ENCODE results near the gene LLGL2. TPM values are rescaled to one million over a fixed set of nuclear protein-coding genes. Genes with fewer than 3 reads are reported as not detected.
A peak's percentile ranks its signal among the peaks of the same experiment; 100 is the strongest.
"Not testable (repeated sequence)": the region's sequence is repeated elsewhere in the genome, so short reads cannot be mapped to it uniquely, and the experiment has no call there.

Gene LLGL2
- polyA plus RNA-seq, 6 donors from 2014 or later, result 6.1 to 14.4 (median 10.4) TPM

DNA sequence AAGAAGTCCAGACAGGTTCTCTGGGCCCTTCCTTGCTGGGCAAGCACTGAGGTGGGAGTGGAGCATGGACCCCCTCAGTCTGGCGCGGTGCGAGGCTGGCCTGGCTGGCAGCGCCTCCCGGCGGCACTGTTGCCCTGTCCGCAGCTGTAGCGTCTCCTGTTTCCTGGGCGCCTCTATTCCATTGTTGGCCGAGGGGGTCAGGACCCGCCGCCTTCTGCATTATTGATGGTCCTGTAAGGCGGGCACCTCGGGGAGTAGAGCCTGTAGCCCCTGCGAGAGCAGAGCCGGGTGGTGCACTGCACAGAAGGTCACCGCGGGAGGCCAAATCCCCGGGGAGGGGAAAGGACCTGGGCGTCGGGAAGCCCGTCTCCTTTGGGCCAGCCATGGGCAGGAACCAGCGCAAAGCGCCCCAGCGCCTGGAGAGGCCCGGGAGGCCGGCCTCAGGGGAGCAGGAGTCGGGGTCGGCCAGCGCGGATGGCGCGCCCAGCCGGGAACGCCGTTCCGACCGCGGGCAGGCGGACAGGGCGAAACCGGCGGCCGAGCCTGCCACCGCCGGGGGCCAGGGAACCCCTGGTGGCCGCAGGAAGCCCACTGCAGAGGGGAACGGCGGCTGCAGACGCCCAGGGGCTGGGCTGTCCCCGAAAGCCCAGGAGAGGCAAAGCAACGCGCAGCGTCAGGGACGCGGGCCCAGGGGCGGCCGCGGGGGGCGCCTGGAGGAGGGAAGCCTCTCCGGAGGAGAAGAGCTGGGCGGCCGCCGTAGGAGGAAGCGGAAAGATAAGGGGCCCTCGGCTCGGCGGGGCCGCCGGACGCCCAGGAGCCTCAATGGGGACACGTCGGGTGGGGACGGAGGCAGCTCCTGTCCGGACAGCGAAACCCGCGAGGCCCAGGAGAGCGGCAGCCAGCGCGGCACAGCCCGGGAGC lies 62.4 kb downstream of the LLGL2 start, which contains the start of gene MYO15B:
TSS of gene MYO15B (plus strand) at position 126 of the 921 bp plus-strand sequence. CDS start at position 384, 258 bp downstream.
- no peaks in the 10 kb centered on the region for H3K27me3 Mint-ChIP-seq
- peak; percentile 81 for DNase-seq
- H3K27ac Mint-ChIP-seq, result peak within 1 kb of the TSS in 5 of 6 donors; percentile 16 to 95 (median 51)
- H3K4me3 Mint-ChIP-seq, result peak within 1 kb of the TSS; percentile 78 to 94 (median 87)
- H3K4me1 Mint-ChIP-seq, result peaks cover 5 to 21% (median 12%) of the 10 kb centered on the region in 3 donors
- no peaks in the 10 kb centered on the region for H3K9me3 Mint-ChIP-seq
- H3K36me3 Mint-ChIP-seq, result no peaks in the 10 kb centered on the region
- ATAC-seq (ENCODE audit: low read depth in 2 of 2), result peak; percentile 62 to 67

DNA sequence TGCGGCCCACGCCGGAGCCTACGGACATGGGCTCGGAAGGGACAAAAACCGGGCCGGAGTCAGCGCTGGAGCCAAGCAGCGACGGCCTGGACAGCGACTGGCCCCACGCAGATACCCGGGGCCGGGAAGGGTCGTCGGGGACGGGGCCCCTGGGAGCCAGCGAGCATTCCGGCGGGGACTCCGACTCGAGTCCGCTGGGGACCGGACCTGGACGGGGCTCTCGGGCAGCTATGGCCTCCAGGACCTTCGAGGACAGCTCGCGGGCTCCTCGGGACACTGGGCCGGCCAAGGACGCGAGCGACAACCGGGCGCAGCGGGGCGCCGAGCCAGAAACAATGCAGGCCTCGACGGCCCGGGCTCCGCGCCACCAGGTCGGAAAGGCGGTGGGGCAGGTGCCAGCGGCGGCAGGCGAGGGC lies 63.1 kb downstream of the LLGL2 start:
- DNase-seq, result no peak
- no peaks in the 10 kb centered on the region for H3K36me3 Mint-ChIP-seq
- no peaks in the 10 kb centered on the region for H3K27me3 Mint-ChIP-seq
- peak overlapping the region in 2 of 6 donors; percentile 85 to 95 for H3K27ac Mint-ChIP-seq
- H3K4me1 Mint-ChIP-seq, result peaks cover 5 to 21% (median 12%) of the 10 kb centered on the region in 3 donors
- H3K4me3 Mint-ChIP-seq, result peak overlapping the region; percentile 57 to 94 (median 84)
- peak; percentile 12 to 39 for ATAC-seq (ENCODE audit: low read depth in 2 of 2)
- H3K9me3 Mint-ChIP-seq, result no peaks in the 10 kb centered on the region

DNA sequence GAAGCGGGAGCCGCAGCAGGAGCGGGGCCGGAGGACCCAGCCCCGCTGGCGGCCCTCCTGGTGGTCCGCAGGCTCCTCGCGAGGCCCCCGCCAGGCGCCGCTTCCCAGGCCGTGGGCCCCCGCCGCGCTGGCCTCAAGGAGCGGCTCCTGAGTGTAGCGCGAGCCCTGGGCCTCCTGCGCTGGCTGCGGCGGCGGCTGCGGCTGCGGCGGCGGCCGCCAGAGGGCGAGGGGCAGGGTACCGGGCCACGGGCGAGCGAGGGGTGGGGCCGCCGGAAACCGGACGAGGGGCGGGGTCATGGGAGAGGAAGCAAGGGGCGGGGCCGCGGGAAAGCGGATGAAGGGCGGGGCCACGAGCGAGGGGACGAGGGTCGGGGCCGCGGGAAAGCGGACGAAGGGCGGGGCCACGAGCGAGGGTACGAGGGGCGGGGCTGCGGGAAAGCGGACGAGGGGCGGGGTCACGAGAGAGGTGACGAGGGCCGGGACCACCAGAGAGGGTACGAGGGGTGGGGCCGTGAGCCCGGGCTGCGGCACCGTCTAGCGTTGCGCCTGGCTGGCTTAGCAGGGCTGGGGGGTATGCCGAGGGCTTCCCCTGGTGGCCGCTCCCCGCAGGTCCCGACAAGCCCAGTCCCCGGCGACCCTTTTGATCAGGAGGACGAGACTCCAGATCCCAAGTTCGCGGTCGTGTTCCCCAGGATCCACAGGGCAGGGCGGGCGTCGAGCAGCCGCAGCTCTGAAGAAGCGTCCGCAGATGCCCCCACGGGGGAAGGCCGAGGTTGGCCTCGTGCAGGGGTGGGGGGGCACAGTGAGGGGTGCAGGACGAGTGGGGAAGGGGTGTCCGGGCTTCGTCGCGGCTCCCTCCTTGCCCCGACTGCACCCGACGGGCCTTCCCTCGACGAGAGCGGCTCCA lies 63.8 kb downstream of the LLGL2 start:
- Mint-ChIP-seq H3K36me3 (no peaks in the 10 kb centered on the region), H3K27me3 (no peaks in the 10 kb centered on the region), H3K9me3 (no peaks in the 10 kb centered on the region), H3K4me3 (peak overlapping the region; percentile 62 to 95 (median 82)), H3K4me1 (peaks cover 5 to 21% (median 12%) of the 10 kb centered on the region in 3 donors), H3K27ac (peak overlapping the region in 4 of 6 donors; percentile 75 to 95 (median 84))
- DNase-seq (peak; percentile 88), ATAC-seq (ENCODE audit: low read depth in 2 of 2) (peak; percentile 78 to 87)

DNA sequence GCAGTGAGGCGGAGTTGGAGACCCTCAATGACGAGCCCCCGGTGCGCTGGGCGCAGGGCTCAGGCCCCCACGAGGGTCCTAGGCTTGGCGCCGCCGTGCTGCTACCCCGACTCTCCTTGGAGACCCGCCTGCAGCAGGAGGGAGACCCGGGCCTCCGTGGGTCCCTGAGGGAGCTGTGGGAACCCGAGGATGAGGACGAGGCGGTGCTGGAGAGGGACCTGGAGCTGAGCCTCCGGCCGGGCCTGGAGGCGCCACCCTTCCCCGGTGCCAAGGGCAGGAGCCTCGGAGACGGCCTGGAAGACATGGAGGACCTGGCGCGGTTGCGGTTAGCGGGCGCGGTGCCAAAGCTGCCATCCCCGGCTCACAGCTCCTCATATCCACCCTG lies 64.4 kb downstream of the LLGL2 start:
- ATAC-seq (ENCODE audit: low read depth in 2 of 2) (no peak), DNase-seq (no peak)
- no peak overlapping the region for H3K27ac Mint-ChIP-seq
- peak overlapping the region in 7 of 8 donors; percentile 36 to 79 (median 54) for H3K4me3 Mint-ChIP-seq
- peaks cover 5 to 21% (median 12%) of the 10 kb centered on the region in 3 donors for H3K4me1 Mint-ChIP-seq
- H3K9me3 Mint-ChIP-seq, result no peaks in the 10 kb centered on the region
- no peaks in the 10 kb centered on the region for H3K27me3 Mint-ChIP-seq
- H3K36me3 Mint-ChIP-seq, result no peaks in the 10 kb centered on the region

DNA sequence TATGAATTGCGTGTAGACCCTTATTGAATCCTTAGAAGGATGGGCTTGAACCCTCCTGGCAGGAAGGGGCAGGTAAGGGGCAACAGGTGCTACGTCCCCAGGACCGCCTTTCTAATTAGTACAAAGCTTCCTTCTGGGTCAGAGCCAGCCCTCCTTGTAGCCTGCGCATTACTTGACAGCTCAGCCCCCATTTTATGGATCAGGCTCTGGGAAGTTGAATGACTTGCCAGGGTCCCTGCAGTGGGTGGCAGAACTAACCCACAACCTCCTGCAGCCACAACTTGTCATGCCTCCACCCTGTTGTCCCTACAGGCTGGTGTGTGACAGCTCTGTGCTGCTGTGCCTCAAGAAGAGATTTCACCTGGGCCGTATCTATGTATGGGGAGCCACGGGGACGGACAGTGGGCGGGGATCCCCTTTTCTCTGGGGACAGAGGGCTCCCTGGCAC lies 64.8 kb downstream of the LLGL2 start:
- Mint-ChIP-seq H3K27me3 (no peaks in the 10 kb centered on the region), H3K4me1 (peaks cover 5 to 21% (median 12%) of the 10 kb centered on the region in 3 donors), H3K9me3 (no peaks in the 10 kb centered on the region), H3K4me3 (peak overlapping the region in 7 of 8 donors; percentile 36 to 79 (median 56)), H3K36me3 (no peaks in the 10 kb centered on the region), H3K27ac (peak overlapping the region in 1 of 6 donors; percentile 70)
- DNase-seq (no peak), ATAC-seq (ENCODE audit: low read depth in 2 of 2) (no peak)

DNA sequence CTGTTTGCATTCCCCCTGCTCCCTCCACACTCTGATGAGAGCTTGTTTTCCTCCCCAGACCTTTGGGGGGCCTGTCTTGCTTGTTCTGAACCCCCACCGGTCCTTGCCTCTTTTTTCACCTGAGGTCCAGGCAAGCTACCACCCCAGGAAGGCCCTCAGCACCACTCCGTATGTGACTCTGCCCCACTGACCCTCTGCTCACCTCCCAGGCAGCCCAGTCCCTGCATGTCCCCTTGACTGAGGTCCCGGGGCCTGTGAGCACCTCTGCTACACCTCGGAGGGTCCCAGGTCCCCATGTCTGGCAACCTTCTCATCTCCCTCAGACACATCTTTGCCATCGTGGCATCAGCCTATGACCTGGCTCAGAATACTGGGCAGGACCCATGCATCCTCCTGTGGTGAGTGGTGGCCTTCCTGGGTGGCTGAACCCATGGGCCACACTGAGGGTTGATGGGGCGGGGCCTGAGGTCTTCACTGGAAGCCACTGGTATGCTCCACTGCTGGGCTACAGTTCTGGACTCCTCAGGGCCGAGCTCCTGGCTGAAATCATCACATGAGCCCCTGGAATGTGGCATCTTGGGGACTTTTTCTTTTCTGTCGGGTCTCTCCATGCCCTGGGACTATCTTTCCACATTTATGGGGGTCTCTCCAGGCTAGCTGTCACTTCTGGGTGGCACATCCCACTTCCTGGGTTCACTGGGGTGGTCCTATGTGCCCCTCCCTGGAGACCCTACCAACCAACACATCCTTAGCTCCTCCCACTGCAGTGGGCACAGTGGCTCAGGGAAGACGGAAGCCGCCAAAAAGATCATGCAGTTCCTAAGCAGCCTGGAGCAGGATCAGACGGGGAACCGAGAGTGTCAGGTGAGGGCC lies 65.6 kb downstream of the LLGL2 start:
- no peak for ATAC-seq (ENCODE audit: low read depth in 2 of 2)
- Mint-ChIP-seq H3K27me3 (no peaks in the 10 kb centered on the region), H3K4me3 (peak overlapping the region in 7 of 8 donors; percentile 13 to 78 (median 56)), H3K9me3 (no peaks in the 10 kb centered on the region), H3K27ac (peak overlapping the region in 2 of 6 donors; percentile 47 to 76), H3K36me3 (no peaks in the 10 kb centered on the region), H3K4me1 (peaks cover 5 to 21% (median 11%) of the 10 kb centered on the region in 3 donors)
- DNase-seq, result no peak

DNA sequence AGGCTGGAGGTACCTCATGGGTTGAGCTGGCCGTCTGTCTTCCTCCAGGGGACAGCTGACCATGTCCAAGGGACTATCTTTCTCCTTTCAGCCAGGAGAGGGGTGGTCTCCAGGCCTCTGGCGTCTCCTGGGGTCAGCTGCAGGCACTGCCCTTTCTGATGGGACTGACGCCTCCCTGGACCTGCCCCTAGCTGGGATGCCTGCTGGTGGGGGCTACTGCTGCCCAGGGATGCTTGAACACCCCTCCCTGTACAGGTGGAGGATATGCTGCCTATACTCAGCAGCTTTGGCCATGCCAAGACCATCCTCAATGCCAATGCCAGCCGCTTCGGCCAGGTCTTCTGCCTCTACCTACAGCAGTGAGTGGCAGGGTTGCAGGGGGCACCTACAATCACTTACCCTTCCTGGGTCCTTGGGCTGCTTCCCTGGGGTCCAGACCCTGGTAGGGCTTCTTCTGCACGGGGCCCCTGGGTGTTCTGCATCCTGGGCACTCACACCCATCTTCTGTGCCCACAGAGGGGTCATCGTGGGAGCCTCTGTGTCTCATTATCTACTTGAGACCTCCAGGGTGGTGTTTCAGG lies 66.3 kb downstream of the LLGL2 start:
- no peaks in the 10 kb centered on the region for H3K27me3 Mint-ChIP-seq
- no peak for ATAC-seq (ENCODE audit: low read depth in 2 of 2)
- no peak for DNase-seq
- no peak overlapping the region for H3K27ac Mint-ChIP-seq
- H3K36me3 Mint-ChIP-seq, result no peaks in the 10 kb centered on the region
- H3K4me3 Mint-ChIP-seq, result peak overlapping the region in 1 of 8 donors; percentile 47
- peaks cover 5 to 21% (median 11%) of the 10 kb centered on the region in 3 donors for H3K4me1 Mint-ChIP-seq
- H3K9me3 Mint-ChIP-seq, result no peaks in the 10 kb centered on the region

DNA sequence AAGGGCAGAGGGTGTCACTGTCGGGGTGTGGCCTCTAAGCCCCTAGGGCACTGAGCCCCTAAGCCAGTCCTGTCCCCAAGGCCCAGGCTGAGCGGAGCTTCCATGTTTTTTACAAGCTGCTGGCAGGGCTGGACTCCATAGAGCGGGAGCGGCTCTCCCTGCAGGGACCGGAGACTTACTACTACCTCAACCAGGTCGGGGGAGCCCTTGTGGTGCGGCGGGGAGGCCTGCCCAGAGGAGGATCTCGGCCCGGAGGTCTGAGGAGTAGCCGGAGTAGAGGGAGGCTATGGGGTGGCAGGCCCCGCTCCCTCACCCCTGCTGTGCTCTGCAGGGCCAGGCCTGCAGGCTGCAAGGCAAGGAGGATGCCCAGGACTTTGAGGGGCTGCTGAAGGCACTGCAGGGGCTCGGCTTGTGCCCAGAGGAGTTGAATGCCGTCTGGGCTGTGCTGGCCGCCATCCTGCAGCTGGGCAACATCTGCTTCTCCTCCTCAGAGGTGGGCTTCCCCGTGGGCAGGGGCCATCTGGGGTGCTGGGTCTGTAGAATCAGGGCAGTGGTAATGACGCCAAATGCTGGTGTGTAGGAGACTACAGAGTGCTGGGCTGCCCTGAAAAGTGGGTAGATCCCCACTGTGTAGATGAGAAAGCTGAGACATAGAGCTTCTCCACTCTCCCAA lies 67.0 kb downstream of the LLGL2 start:
- DNase-seq, result no peak
- no peaks in the 10 kb centered on the region for H3K36me3 Mint-ChIP-seq
- peak overlapping the region in 1 of 8 donors; percentile 33 for H3K4me3 Mint-ChIP-seq
- H3K4me1 Mint-ChIP-seq, result peaks cover 5 to 16% (median 9%) of the 10 kb centered on the region in 3 donors
- no peaks in the 10 kb centered on the region for H3K27me3 Mint-ChIP-seq
- ATAC-seq (ENCODE audit: low read depth in 2 of 2), result no peak
- no peaks in the 10 kb centered on the region for H3K9me3 Mint-ChIP-seq
- H3K27ac Mint-ChIP-seq, result no peak overlapping the region

DNA sequence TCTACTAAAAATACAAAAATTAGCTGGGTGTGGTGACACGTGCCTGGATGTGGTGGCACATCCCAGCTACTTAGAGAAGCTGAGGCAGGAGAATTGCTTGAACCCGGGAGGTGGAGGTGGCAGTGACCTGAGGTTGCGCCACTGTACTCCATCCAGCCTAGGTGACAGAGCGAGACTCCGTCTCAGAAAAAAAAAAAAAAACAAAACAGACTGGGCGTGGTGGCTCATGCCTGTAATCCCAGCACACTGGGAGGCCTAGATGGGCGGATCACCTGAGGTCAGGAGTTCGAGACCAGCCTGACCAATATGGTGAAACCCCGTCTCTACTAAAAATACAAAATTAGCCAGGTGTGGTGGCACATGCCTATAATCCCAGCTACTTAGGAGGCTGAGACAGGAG lies 67.9 kb downstream of the LLGL2 start:
- peak overlapping the region in 1 of 6 donors; percentile 42 for H3K27ac Mint-ChIP-seq
- not testable (repeated sequence) for ATAC-seq (ENCODE audit: low read depth in 2 of 2)

DNA sequence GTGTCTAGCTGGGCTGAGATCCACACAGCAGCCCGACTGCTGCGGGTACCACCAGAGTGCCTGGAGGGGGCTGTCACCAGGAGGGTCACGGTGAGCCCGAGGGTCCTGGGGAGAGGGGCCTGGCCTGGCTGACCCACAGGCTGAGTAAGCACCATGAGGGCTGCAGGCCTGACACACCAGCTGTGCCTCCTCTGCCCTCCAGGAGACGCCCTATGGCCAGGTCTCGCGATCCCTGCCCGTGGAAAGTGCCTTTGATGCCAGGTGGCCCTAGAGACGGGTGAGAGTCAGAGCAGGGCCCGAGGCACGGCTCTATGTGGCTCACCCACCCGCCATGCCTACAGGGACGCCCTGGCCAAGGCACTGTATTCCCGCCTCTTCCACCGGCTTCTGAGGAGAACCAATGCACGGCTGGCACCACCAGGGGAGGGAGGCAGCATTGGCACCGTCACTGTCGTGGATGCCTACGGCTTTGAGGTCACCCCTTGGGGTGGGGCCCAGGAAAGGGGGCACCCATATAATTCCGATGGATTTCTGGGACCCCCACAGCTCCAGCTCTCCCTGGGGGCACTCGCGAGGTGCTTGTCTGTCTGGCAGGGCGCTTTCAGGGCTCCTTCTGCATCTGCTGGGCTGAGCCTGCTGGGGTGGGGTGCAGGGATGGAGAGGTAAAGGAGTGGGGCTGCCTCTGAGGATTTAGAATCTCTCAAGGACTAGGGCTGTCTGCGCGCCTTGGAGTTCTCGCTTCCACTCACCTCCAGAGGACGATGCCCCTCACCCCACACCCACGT lies 69.2 kb downstream of the LLGL2 start:
- no peaks in the 10 kb centered on the region for H3K27me3 Mint-ChIP-seq
- no peaks in the 10 kb centered on the region for H3K9me3 Mint-ChIP-seq
- DNase-seq (no peak), ATAC-seq (ENCODE audit: low read depth in 2 of 2) (no peak)
- peaks cover 5 to 12% (median 9%) of the 10 kb centered on the region in 3 donors for H3K4me1 Mint-ChIP-seq
- H3K4me3 Mint-ChIP-seq, result no peak overlapping the region
- no peaks in the 10 kb centered on the region for H3K36me3 Mint-ChIP-seq
- H3K27ac Mint-ChIP-seq, result no peak overlapping the region

More for the DNA sequence above, 67.9 kb downstream of the LLGL2 start:
- not testable (repeated sequence) for H3K36me3 Mint-ChIP-seq, H3K27me3 Mint-ChIP-seq, H3K9me3 Mint-ChIP-seq, DNase-seq
- Mint-ChIP-seq H3K4me1 (peaks cover 5 to 12% (median 9%) of the 10 kb centered on the region in 3 donors), H3K4me3 (peak overlapping the region in 1 of 8 donors; percentile 42)

DNA sequence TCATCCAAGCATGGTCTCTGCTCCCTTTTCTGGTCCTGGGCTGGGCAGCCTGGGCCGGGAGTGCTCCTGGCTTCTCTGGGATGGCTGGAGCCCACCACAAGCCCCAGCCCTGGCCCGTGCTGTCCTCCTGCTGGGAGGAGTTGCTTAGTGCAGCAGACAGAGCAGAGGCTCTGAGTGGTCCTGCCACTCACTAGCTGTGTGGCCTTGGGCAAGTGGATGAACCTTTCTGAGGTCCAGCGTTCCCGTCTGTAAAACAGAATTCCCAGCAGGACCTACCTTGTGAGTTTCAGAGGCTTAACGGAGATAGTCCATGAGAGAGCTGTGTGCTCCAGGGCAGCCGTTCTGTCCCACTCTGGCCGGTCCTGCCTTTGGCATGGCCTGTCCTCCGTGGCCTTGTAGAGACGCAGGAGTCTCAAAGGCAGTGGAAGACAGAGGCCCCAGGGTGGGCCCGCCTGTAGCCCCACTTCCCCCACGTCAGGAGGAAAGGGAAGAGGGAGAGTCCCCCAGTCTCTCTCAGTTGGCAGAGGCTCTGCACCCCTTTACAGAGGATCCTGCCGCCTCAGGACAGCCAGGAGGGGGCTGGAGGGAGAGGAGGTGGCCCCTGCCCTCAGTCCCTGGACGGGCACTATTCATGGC lies 69.9 kb downstream of the LLGL2 start:
- ATAC-seq (ENCODE audit: low read depth in 2 of 2), result no peak
- H3K4me1 Mint-ChIP-seq, result peaks cover 5 to 11% (median 7%) of the 10 kb centered on the region in 3 donors
- no peaks in the 10 kb centered on the region for H3K27me3 Mint-ChIP-seq
- H3K9me3 Mint-ChIP-seq, result no peaks in the 10 kb centered on the region
- H3K4me3 Mint-ChIP-seq, result no peak overlapping the region
- no peaks in the 10 kb centered on the region for H3K36me3 Mint-ChIP-seq
- DNase-seq, result no peak
- H3K27ac Mint-ChIP-seq, result peak overlapping the region in 1 of 6 donors; percentile 7

Data from naive B cell (primary cell).